Endodermal cell (in vitro differentiated cells): ENCODE results near the gene SLC16A1. TPM values are rescaled to one million over a fixed set of nuclear protein-coding genes. Genes with fewer than 3 reads are reported as not detected.

Experiments used
- DNase-seq: peaks from one replicate; pipeline ENCODE4 v3.0.0-alpha.2; 2017
- H3K27ac ChIP-seq: 2 replicates; pipeline ENCODE4 v1.5.1; 2013; ENCODE audit warnings: mild to moderate bottlenecking, low read depth, low read length, moderate library complexity
- H3K27me3 ChIP-seq: 2 replicates; pipeline ENCODE4 v1.6.1; 2013; ENCODE audit warnings: mild to moderate bottlenecking, low read length, moderate library complexity; ENCODE audit not compliant: insufficient read depth, control insufficient read depth, poor library complexity, severe bottlenecking
- H3K36me3 ChIP-seq: 2 replicates; pipeline ENCODE4 v1.7.0; 2013; ENCODE audit warnings: mild to moderate bottlenecking, low read length, moderate library complexity; ENCODE audit not compliant: control insufficient read depth, insufficient read depth
- H3K4me1 ChIP-seq: one replicate; pipeline ENCODE4 v1.7.0; 2013; ENCODE audit warnings: low read length; ENCODE audit not compliant: control insufficient read depth, insufficient read depth
- H3K4me3 ChIP-seq: 2 replicates; pipeline ENCODE4 v1.5.1; 2013; ENCODE audit warnings: mild to moderate bottlenecking, low read length, moderate library complexity
- H3K9ac ChIP-seq: 2 replicates; pipeline ENCODE4 v1.6.1; 2013; ENCODE audit warnings: mild to moderate bottlenecking, low read length, moderate library complexity; ENCODE audit not compliant: poor library complexity, severe bottlenecking; ENCODE audit errors: extremely low read depth
- H3K9me3 ChIP-seq: 2 replicates; pipeline ENCODE4 v1.6.1; 2013; ENCODE audit warnings: mild to moderate bottlenecking, low read length, moderate library complexity; ENCODE audit not compliant: control insufficient read depth
- H3K27ac Mint-ChIP-seq: 2 replicates; pipeline ENCODE4 v1.8.0; 2020; ENCODE audit warnings: mixed read lengths
- H3K27me3 Mint-ChIP-seq: 2 replicates; pipeline ENCODE4 v1.8.0; 2021; ENCODE audit warnings: mild to moderate bottlenecking, mixed read lengths; ENCODE audit not compliant: insufficient read depth
- H3K36me3 Mint-ChIP-seq: 2 replicates; pipeline ENCODE4 v1.8.0; 2020; ENCODE audit warnings: low read depth, mixed read lengths
- H3K4me1 Mint-ChIP-seq: 2 replicates; pipeline ENCODE4 v1.8.0; 2020; ENCODE audit warnings: mixed read lengths
- H3K4me3 Mint-ChIP-seq: 2 replicates; pipeline ENCODE4 v1.8.0; 2020; ENCODE audit warnings: mild to moderate bottlenecking, moderate library complexity, mixed read lengths
- H3K9me3 Mint-ChIP-seq: 2 replicates; pipeline ENCODE4 v1.8.0; 2020; ENCODE audit warnings: mild to moderate bottlenecking, mixed read lengths
- WGBS, 2 experiments: methylation state at CpG; one replicate each; pipeline versions ENCODE4 v1.1.5 to v1.1.7; 2013; ENCODE audit warnings: missing lambda C conversion rate in 2 of 2, mixed read lengths in 1 of 2; ENCODE audit not compliant: insufficient coverage in 1 of 2, insufficient read length in 1 of 2; 5-methylcytosine and 5-hydroxymethylcytosine counted together
- total RNA-seq, 2 donors: library from RNA; stranded (reverse); fragmentation: NEBNext Ultra II Directional in 1 of 2; extraction: Animal tissue kit (Norgen Biotek cat#: 25700) in 1 of 2; gene quantifications; 2 replicates in 1 of 2; 3 replicates in 1 of 2; pipeline ENCODE4 v1.2.1, GENCODE V29; 2021
- TF ChIP-seq, protein P1 (sequence below): fragments of 200-600 bp; sonication (generic); conservative IDR thresholded peaks from 2 replicates; pipeline ENCODE4 v1.5.0; 2021; ENCODE audit warnings: antibody characterized with exemption, mild to moderate bottlenecking

SLC16A1 gene
- total RNA-seq, 2 donors from 2014 or later: 229 to 248 TPM

DNA sequence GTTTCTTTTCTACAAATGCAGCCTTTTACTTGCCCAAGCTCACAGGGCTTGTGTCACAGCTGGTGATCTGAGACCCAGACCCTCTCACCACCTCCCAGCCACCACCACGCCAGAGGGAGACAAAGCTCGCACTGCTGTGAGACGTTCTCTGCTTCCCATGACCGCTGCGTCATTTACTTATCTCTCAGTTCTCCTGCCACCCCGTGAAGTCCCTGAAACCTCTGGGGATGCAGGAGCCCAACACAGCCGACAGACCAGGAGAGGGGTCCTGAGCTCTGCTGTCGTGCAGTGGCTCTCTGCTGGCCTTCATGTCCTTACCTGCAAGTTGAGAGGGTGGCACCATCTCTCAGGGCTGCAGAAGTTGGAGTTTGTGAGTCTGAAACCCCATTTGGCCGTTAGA, 77.7 kb downstream of the SLC16A1 start:
- Mint-ChIP-seq H3K9me3 (peaks cover 2% of the 10 kb centered on the region), H3K27ac (no peak overlapping the region)
- no peak overlapping the region for H3K27ac ChIP-seq

DNA sequence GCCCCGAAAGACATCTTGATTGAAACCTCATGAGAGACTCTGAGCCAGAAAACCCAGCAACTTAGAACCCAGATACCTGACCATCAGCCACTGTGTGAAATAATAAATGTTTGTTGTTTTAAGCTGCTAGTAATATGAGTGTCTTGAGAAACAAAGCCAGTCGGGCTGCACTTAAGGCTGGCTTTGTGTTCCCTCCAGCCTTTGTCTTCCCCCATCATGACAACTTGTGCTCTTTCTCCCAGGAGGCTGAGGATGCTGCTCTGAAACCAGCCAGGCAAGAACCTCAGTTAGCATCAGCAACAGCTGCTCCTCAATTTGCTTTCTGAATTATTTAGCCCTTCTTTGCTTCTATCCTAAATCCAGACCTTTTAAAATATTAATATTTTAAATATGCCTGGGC, 78.2 kb downstream of the SLC16A1 start:
- WGBS, 2 experiments: 70 to 86% methylated on average over 2 of the region's 2 CpGs
- H3K9ac ChIP-seq: no peak overlapping the region
- Mint-ChIP-seq H3K27ac (no peak overlapping the region), H3K36me3 (no peaks in the 10 kb centered on the region), H3K27me3 (no peaks in the 10 kb centered on the region), H3K9me3 (peaks cover 2% of the 10 kb centered on the region), H3K4me3 (no peak overlapping the region), H3K4me1 (peaks cover 46% of the 10 kb centered on the region)
- no peaks in the 10 kb centered on the region for H3K27me3 ChIP-seq
- H3K9me3 ChIP-seq: no peaks in the 10 kb centered on the region
- no peak for DNase-seq
- TF ChIP-seq, protein P1, sequence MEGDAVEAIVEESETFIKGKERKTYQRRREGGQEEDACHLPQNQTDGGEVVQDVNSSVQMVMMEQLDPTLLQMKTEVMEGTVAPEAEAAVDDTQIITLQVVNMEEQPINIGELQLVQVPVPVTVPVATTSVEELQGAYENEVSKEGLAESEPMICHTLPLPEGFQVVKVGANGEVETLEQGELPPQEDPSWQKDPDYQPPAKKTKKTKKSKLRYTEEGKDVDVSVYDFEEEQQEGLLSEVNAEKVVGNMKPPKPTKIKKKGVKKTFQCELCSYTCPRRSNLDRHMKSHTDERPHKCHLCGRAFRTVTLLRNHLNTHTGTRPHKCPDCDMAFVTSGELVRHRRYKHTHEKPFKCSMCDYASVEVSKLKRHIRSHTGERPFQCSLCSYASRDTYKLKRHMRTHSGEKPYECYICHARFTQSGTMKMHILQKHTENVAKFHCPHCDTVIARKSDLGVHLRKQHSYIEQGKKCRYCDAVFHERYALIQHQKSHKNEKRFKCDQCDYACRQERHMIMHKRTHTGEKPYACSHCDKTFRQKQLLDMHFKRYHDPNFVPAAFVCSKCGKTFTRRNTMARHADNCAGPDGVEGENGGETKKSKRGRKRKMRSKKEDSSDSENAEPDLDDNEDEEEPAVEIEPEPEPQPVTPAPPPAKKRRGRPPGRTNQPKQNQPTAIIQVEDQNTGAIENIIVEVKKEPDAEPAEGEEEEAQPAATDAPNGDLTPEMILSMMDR: no peak
- no peak overlapping the region for H3K4me3 ChIP-seq
- H3K36me3 ChIP-seq: no peaks in the 10 kb centered on the region
- H3K4me1 ChIP-seq: peaks cover 2% of the 10 kb centered on the region
- H3K27ac ChIP-seq: no peak overlapping the region

More for the DNA sequence above, 77.7 kb downstream of the SLC16A1 start:
- 86% methylated on average over 8 to 9 of the region's 9 CpGs for WGBS, 2 experiments
- H3K9me3 ChIP-seq: no peaks in the 10 kb centered on the region
- H3K4me3 Mint-ChIP-seq: no peak overlapping the region
- no peaks in the 10 kb centered on the region for H3K27me3 ChIP-seq
- DNase-seq: peak; percentile 65
- no peaks in the 10 kb centered on the region for H3K36me3 Mint-ChIP-seq
- TF ChIP-seq, protein P1: peak; percentile 26
- no peak overlapping the region for H3K9ac ChIP-seq
- H3K4me1 ChIP-seq: peaks cover 2% of the 10 kb centered on the region
- H3K27me3 Mint-ChIP-seq: no peaks in the 10 kb centered on the region
- H3K36me3 ChIP-seq: no peaks in the 10 kb centered on the region
- H3K4me1 Mint-ChIP-seq: peaks cover 42% of the 10 kb centered on the region
- no peak overlapping the region for H3K4me3 ChIP-seq

DNA sequence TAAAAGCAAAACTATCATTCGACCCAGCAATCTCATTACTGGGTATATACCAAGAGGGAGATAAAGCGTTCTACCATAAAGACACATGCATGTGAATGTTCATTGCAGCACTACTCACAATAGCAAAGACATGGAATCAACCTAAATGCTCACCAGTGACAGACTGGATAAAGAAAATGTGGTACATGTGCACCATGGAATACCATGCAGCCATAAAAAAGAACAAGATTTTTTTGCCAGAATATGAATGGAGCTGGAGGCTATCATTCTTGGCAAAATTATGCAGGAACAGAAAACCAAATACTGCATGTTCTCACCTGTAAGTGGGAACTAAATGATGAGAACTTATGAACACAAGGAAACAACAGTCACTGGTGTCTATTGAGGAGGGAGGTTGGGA, 79.7 kb downstream of the SLC16A1 start:
- H3K9me3 Mint-ChIP-seq: peaks cover 2% of the 10 kb centered on the region
- peaks cover 44% of the 10 kb centered on the region for H3K4me1 Mint-ChIP-seq
- Histone ChIP-seq H3K9me3 (no peaks in the 10 kb centered on the region), H3K27ac (no peak overlapping the region), H3K4me1 (peaks cover 6% of the 10 kb centered on the region), H3K4me3 (no peak overlapping the region), H3K27me3 (no peaks in the 10 kb centered on the region), H3K9ac (no peak overlapping the region), H3K36me3 (no peaks in the 10 kb centered on the region)
- WGBS, 2 experiments: 60 to 63% methylated on average over 2 of the region's 2 CpGs
- H3K27ac Mint-ChIP-seq: no peak overlapping the region
- no peaks in the 10 kb centered on the region for H3K27me3 Mint-ChIP-seq
- TF ChIP-seq, protein P1: no peak
- no peak overlapping the region for H3K4me3 Mint-ChIP-seq
- DNase-seq: no peak
- H3K36me3 Mint-ChIP-seq: no peaks in the 10 kb centered on the region
